RWPE2 (cell line): ENCODE data around the gene LRRN4.
A peak's percentile ranks its signal among the peaks of the same experiment; 100 is the strongest.

Experiments used
- ATAC-seq: fragments of 200-7000 bp; cut with Tn5 transposase; 3 replicates; pipeline ENCODE4 v1.9.1; 2021; ENCODE audit warnings: low read depth
- DNase-seq: peaks from one replicate; pipeline ENCODE4 v3.0.0-alpha.2; 2020; ENCODE audit warnings: low spot score
- H3K27ac ChIP-seq: fragments of 450-650 bp; 2 replicates; pipeline ENCODE4 v1.5.1; 2017; ENCODE audit warnings: mild to moderate bottlenecking; ENCODE audit not compliant: poor library complexity, severe bottlenecking
- H3K27me3 ChIP-seq: fragments of 250-450 bp; sonication (Bioruptor Pico); 2 replicates; pipeline ENCODE4 v1.5.1; 2021; ENCODE audit warnings: mild to moderate bottlenecking, moderate library complexity; ENCODE audit not compliant: insufficient read depth, poor library complexity, severe bottlenecking
- H3K36me3 ChIP-seq: fragments of 250-450 bp; sonication (Bioruptor Pico); 2 replicates; pipeline ENCODE4 v1.5.1; 2020; ENCODE audit warnings: low read depth, mild to moderate bottlenecking, moderate library complexity
- H3K4me1 ChIP-seq: fragments of 250-450 bp; sonication (Bioruptor Pico); 2 replicates; pipeline ENCODE4 v1.5.1; 2021; ENCODE audit warnings: mild to moderate bottlenecking, moderate library complexity; ENCODE audit not compliant: insufficient read depth, poor library complexity, severe bottlenecking
- H3K4me3 ChIP-seq: fragments of 250-450 bp; sonication (Bioruptor Pico); 2 replicates; pipeline ENCODE4 v1.5.1; 2021; ENCODE audit warnings: mild to moderate bottlenecking, moderate library complexity; ENCODE audit not compliant: severe bottlenecking
- H3K9me3 ChIP-seq: fragments of 250-450 bp; sonication (Bioruptor Pico); 2 replicates; pipeline ENCODE4 v1.5.1; 2021; ENCODE audit warnings: mild to moderate bottlenecking, moderate library complexity; ENCODE audit not compliant: severe bottlenecking
- CTCF ChIP-seq: fragments of 450-650 bp; IDR thresholded peaks from one replicate; pipeline ENCODE4 v1.5.1; 2017; ENCODE audit warnings: mild to moderate bottlenecking, moderate library complexity; ENCODE audit not compliant: poor library complexity, severe bottlenecking

Gene LRRN4

GRCh38 chr20:6095409-6095808, 41.5 kb upstream of the LRRN4 start:
- Histone ChIP-seq H3K27ac (no peak overlapping the region), H3K36me3 (peaks cover 89% of the 10 kb centered on the region), H3K9me3 (no peaks in the 10 kb centered on the region), H3K4me1 (no peaks in the 10 kb centered on the region), H3K27me3 (no peaks in the 10 kb centered on the region), H3K4me3 (no peak overlapping the region)
- no peak for DNase-seq
- TF ChIP-seq CTCF = no peak
- ATAC-seq = no peak

- Histone ChIP-seq H3K27ac (no peak overlapping the region), H3K9me3 (no peaks in the 10 kb centered on the region), H3K36me3 (peaks cover 87% of the 10 kb centered on the region), H3K4me3 (no peak overlapping the region), H3K27me3 (no peaks in the 10 kb centered on the region), H3K4me1 (no peaks in the 10 kb centered on the region)
- TF ChIP-seq CTCF = no peak
- ATAC-seq (no peak), DNase-seq (no peak)
Measured at GRCh38 chr20:6094565-6094964, 40.7 kb upstream of the LRRN4 start.

GRCh38 chr20:6094063-6094462, 40.2 kb upstream of the LRRN4 start:
- Histone ChIP-seq H3K27ac (no peak overlapping the region), H3K9me3 (no peaks in the 10 kb centered on the region), H3K4me1 (no peaks in the 10 kb centered on the region), H3K27me3 (no peaks in the 10 kb centered on the region), H3K36me3 (peaks cover 91% of the 10 kb centered on the region), H3K4me3 (no peak overlapping the region)
- ATAC-seq (no peak), DNase-seq (no peak)
- TF ChIP-seq CTCF = no peak

- H3K4me3 ChIP-seq = no peak overlapping the region
- no peak for DNase-seq
- ATAC-seq = no peak
- TF ChIP-seq CTCF = no peak
- H3K27me3 ChIP-seq = no peaks in the 10 kb centered on the region
- H3K36me3 ChIP-seq = peaks cover 88% of the 10 kb centered on the region
- H3K27ac ChIP-seq = no peak overlapping the region
- no peaks in the 10 kb centered on the region for H3K9me3 ChIP-seq
- no peaks in the 10 kb centered on the region for H3K4me1 ChIP-seq
Measured at GRCh38 chr20:6091661-6092060, 37.8 kb upstream of the LRRN4 start.

GRCh38 chr20:6086868-6087267, 33.0 kb upstream of the LRRN4 start:
- Histone ChIP-seq H3K4me3 (no peak overlapping the region), H3K27ac (no peak overlapping the region), H3K9me3 (no peaks in the 10 kb centered on the region), H3K36me3 (peaks cover 87% of the 10 kb centered on the region), H3K27me3 (no peaks in the 10 kb centered on the region), H3K4me1 (no peaks in the 10 kb centered on the region)
- no peak for DNase-seq
- TF ChIP-seq CTCF = no peak
- ATAC-seq = peak; percentile 68
